Fibroblast of lung (primary cell): ENCODE measurements around the gene TSHR.

Experiments
- CTCF ChIP-seq, 2 donors: IDR thresholded peaks in 1 of 2; conservative IDR thresholded peaks in 1 of 2; 1 replicate in 1 of 2; 2 replicates in 1 of 2; pipeline ENCODE4 v1.5.1; 2011 to 2012; ENCODE audit warnings: low read length in 2 of 2, control low read depth in 1 of 2, inconsistent platforms in 1 of 2, low read depth in 1 of 2, mild to moderate bottlenecking in 1 of 2
- EZH2 ChIP-seq: IDR thresholded peaks from 2 replicates; pipeline ENCODE4 v1.5.1; 2012; ENCODE audit warnings: low read length, control low read depth, mild to moderate bottlenecking; ENCODE audit errors: missing control alignments

GRCh38 chr14:81096656-81097055 is 141.2 kb downstream of the TSHR start:
- no peak for TF ChIP-seq EZH2
- no peak for TF ChIP-seq CTCF (conservative IDR thresholded peaks at IDR 0.05 in 1 of 2, IDR thresholded peaks at IDR 0.05 in 1 of 2; ENCODE audit: low read depth in 1 of 2, low read length in 2 of 2)
